Measurements from ENCODE around the gene GTF2I.
"Not testable (repeated sequence)": the region's sequence is repeated elsewhere in the genome, so short reads cannot be mapped to it uniquely, and the experiment has no call there.

Gene GTF2I

DNA sequence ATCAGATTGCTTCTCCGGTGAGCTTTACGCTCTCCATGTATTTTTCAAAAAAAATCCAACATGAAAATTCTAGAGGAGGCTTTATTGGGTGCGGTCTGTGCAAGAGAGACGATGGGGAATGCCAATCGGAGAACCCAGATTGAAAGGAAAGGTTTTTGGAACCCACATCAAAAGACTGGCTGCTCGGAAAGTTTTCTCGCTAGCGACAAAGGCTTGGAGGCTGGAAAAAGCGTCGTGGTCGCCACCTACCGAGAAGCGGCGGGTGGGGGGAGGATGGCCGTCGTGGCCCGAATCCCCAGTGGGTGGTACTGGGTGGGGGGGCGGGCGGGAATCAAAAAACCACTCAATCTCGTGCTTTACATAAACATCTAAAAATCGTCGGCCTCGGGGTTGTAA, 1.1 kb upstream of the GTF2I start:
- H3K9me3 ChIP-seq (ENCODE audit: control extremely low read depth in 1 of 5, control insufficient read depth in 4 of 5, insufficient read depth in 2 of 5, low read depth in 1 of 5, low read length in 4 of 5) = no peaks in the 10 kb centered on the region
- H3K4me1 ChIP-seq (ENCODE audit: control extremely low read depth in 1 of 4, control insufficient read depth in 4 of 4, insufficient read depth in 4 of 4, low read length in 3 of 4) = peaks cover 17 to 49% (median 46%) of the 10 kb centered on the region in 4 experiments
- no peaks in the 10 kb centered on the region for H3K27me3 ChIP-seq (replicated peaks in 2 of 5; ENCODE audit: control insufficient read depth in 4 of 5, insufficient read depth in 5 of 5, low read length in 4 of 5)
- 0% methylated on average over 6 of the region's 23 CpGs for WGBS (ENCODE audit: insufficient coverage)
- peaks cover 0 to 5% (median 0%) of the 10 kb centered on the region in 4 experiments for H3K36me3 ChIP-seq (ENCODE audit: control insufficient read depth in 4 of 4, insufficient read depth in 4 of 4, low read length in 3 of 4)
- DNase-seq = peak; percentile 52 to 61 (median 57)
- H3K27ac ChIP-seq (ENCODE audit: insufficient read depth in 1 of 2, low read depth in 1 of 2, low read length in 2 of 2, poor library complexity in 1 of 2, severe bottlenecking in 2 of 2) = peak overlapping the region in 1 of 2 experiments; percentile 86
- ChIA-PET CTCF (interaction anchor here (2.3 kb wide), 1 partner anchor 38 kb away, joined by 6 read pairs; no protein-coding TSS in a partner anchor), POLR2A (no interaction called here)
- peak overlapping the region in 6 of 7 experiments; percentile 78 to 87 (median 82) for H3K4me3 ChIP-seq (ENCODE audit: control insufficient read depth in 1 of 7, extremely low read depth in 1 of 7, insufficient read depth in 4 of 7, low read depth in 2 of 7, low read length in 6 of 7)

DNA sequence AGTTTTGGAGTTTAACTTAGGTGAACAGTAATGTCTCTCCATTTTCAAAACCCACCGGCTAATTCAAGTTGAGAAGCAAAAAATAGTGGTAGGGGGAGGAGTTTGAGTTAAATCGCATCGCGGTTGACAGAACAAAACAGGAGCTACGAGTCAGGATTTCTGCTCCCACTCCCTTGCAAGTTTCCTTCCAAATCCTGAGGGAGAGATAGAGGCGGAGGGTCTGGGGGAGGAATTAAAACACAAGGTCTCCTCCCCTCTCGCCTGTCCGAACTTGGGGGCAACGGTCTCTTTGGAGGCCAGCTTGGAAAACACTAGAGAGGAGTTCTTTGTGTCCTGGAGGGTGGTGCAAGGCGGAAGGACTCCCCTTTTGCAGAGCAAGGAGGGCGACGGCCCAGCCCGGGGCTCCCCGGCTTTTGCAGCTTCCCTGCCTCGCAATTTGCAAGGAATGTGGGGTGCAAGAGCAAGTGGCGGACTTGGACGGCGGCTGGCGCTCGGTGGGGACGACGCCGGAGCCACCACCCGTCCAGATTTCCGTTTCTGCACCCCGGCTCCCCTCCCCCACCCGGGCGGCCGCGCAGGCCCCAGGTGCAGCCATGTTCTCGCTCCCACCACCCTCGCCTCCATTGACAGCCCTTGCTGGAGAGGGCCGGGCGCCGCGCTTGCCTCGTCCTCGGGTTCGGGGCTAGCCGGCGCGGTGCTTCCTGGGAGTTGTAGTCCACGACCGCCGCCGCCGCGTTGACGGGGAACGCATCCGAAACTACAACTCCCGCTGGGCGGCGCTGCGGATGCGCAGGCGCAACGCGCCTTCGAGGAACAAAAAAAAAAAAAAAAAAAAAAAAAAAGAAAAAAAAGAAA, 454 bp upstream of the GTF2I start:
- Histone ChIP-seq H3K4me3 (ENCODE audit: control insufficient read depth in 1 of 7, extremely low read depth in 1 of 7, insufficient read depth in 4 of 7, low read depth in 2 of 7, low read length in 6 of 7) (peak overlapping the region; percentile 78 to 89 (median 83)), H3K4me1 (ENCODE audit: control extremely low read depth in 1 of 4, control insufficient read depth in 4 of 4, insufficient read depth in 4 of 4, low read length in 3 of 4) (peaks cover 17 to 55% (median 46%) of the 10 kb centered on the region in 4 experiments), H3K9me3 (ENCODE audit: control extremely low read depth in 1 of 5, control insufficient read depth in 4 of 5, insufficient read depth in 2 of 5, low read depth in 1 of 5, low read length in 4 of 5) (no peaks in the 10 kb centered on the region), H3K27ac (ENCODE audit: insufficient read depth in 1 of 2, low read depth in 1 of 2, low read length in 2 of 2, poor library complexity in 1 of 2, severe bottlenecking in 2 of 2) (peak overlapping the region; percentile 80 to 91), H3K27me3 (replicated peaks in 2 of 5; ENCODE audit: control insufficient read depth in 4 of 5, insufficient read depth in 5 of 5, low read length in 4 of 5) (no peaks in the 10 kb centered on the region), H3K36me3 (ENCODE audit: control insufficient read depth in 4 of 4, insufficient read depth in 4 of 4, low read length in 3 of 4) (peaks cover 0 to 5% (median 2%) of the 10 kb centered on the region in 4 experiments)
- WGBS (ENCODE audit: insufficient coverage) = 0% methylated on average over 30 of the region's 60 CpGs
- CTCF ChIA-PET = interaction anchor here (1.1 to 2.3 kb wide), 3 partner anchors 14 to 41 kb away, joined by 3 to 6 read pairs (median 4); no protein-coding TSS in a partner anchor
- DNase-seq = peak; percentile 97 to 98 (median 98)
- POLR2A ChIA-PET = interaction anchor here (0.7 kb wide), 1 partner anchor 613 kb away, joined by 4 read pairs; no protein-coding TSS in a partner anchor

GRCh38 chr7:74658178-74659004, 873 bp downstream of the GTF2I start:
- Histone ChIP-seq H3K27me3 (replicated peaks in 2 of 5; ENCODE audit: control insufficient read depth in 4 of 5, insufficient read depth in 5 of 5, low read length in 4 of 5) (no peaks in the 10 kb centered on the region), H3K27ac (ENCODE audit: insufficient read depth in 1 of 2, low read depth in 1 of 2, low read length in 2 of 2, poor library complexity in 1 of 2, severe bottlenecking in 2 of 2) (peak overlapping the region; percentile 80 to 91), H3K4me1 (ENCODE audit: control extremely low read depth in 1 of 4, control insufficient read depth in 4 of 4, insufficient read depth in 4 of 4, low read length in 3 of 4) (peaks cover 17 to 55% (median 48%) of the 10 kb centered on the region in 4 experiments), H3K36me3 (ENCODE audit: control insufficient read depth in 4 of 4, insufficient read depth in 4 of 4, low read length in 3 of 4) (peaks cover 0 to 5% (median 4%) of the 10 kb centered on the region in 4 experiments), H3K4me3 (ENCODE audit: control insufficient read depth in 1 of 7, extremely low read depth in 1 of 7, insufficient read depth in 4 of 7, low read depth in 2 of 7, low read length in 6 of 7) (peak overlapping the region; percentile 74 to 89 (median 82)), H3K9me3 (ENCODE audit: control extremely low read depth in 1 of 5, control insufficient read depth in 4 of 5, insufficient read depth in 2 of 5, low read depth in 1 of 5, low read length in 4 of 5) (no peaks in the 10 kb centered on the region)
- DNase-seq = peak; percentile 90 to 95 (median 93)
- POLR2A ChIA-PET = interaction anchor here (0.7 kb wide), 1 partner anchor 614 kb away, joined by 4 read pairs; no protein-coding TSS in a partner anchor
- CTCF ChIA-PET = interaction anchor here (0.7 to 2.3 kb wide), 4 partner anchors 13 to 452 kb away, joined by 3 to 6 read pairs (median 5); no protein-coding TSS in a partner anchor
- 2% methylated on average over 73 of the region's 108 CpGs for WGBS (ENCODE audit: insufficient coverage)

GRCh38 chr7:74660202-74660601, 2.7 kb downstream of the GTF2I start:
- CTCF ChIA-PET = interaction anchor here (0.6 to 0.8 kb wide), 2 partner anchors 46 to 223 kb away, joined by 3 read pairs; no protein-coding TSS in a partner anchor
- H3K9me3 ChIP-seq (ENCODE audit: control extremely low read depth in 1 of 5, control insufficient read depth in 4 of 5, insufficient read depth in 2 of 5, low read depth in 1 of 5, low read length in 4 of 5); H3K27me3 ChIP-seq (replicated peaks in 2 of 5; ENCODE audit: control insufficient read depth in 4 of 5, insufficient read depth in 5 of 5, low read length in 4 of 5); DNase-seq; POLR2A ChIA-PET: not testable (repeated sequence)
- H3K36me3 ChIP-seq (ENCODE audit: control insufficient read depth in 4 of 4, insufficient read depth in 4 of 4, low read length in 3 of 4) = peaks cover 1 to 15% (median 8%) of the 10 kb centered on the region in 4 experiments
- peak overlapping the region in 6 of 7 experiments; percentile 35 to 89 (median 58) for H3K4me3 ChIP-seq (ENCODE audit: control insufficient read depth in 1 of 7, extremely low read depth in 1 of 7, insufficient read depth in 4 of 7, low read depth in 2 of 7, low read length in 6 of 7)
- 56% methylated on average over 14 of the region's 18 CpGs for WGBS (ENCODE audit: insufficient coverage)
- peak overlapping the region in 1 of 2 experiments; percentile 77 for H3K27ac ChIP-seq (ENCODE audit: insufficient read depth in 1 of 2, low read depth in 1 of 2, low read length in 2 of 2, poor library complexity in 1 of 2, severe bottlenecking in 2 of 2)
- H3K4me1 ChIP-seq (ENCODE audit: control extremely low read depth in 1 of 4, control insufficient read depth in 4 of 4, insufficient read depth in 4 of 4, low read length in 3 of 4) = peaks cover 17 to 54% (median 46%) of the 10 kb centered on the region in 4 experiments

GRCh38 chr7:74661836-74662794, 4.6 kb downstream of the GTF2I start:
- POLR2A ChIA-PET; H3K27ac ChIP-seq (ENCODE audit: insufficient read depth in 1 of 2, low read depth in 1 of 2, low read length in 2 of 2, poor library complexity in 1 of 2, severe bottlenecking in 2 of 2); H3K27me3 ChIP-seq (replicated peaks in 2 of 5; ENCODE audit: control insufficient read depth in 4 of 5, insufficient read depth in 5 of 5, low read length in 4 of 5); H3K4me3 ChIP-seq (ENCODE audit: control insufficient read depth in 1 of 7, extremely low read depth in 1 of 7, insufficient read depth in 4 of 7, low read depth in 2 of 7, low read length in 6 of 7); CTCF ChIA-PET; H3K9me3 ChIP-seq (ENCODE audit: control extremely low read depth in 1 of 5, control insufficient read depth in 4 of 5, insufficient read depth in 2 of 5, low read depth in 1 of 5, low read length in 4 of 5): not testable (repeated sequence)
- Histone ChIP-seq H3K4me1 (ENCODE audit: control extremely low read depth in 1 of 4, control insufficient read depth in 4 of 4, insufficient read depth in 4 of 4, low read length in 3 of 4) (peaks cover 10 to 37% (median 32%) of the 10 kb centered on the region in 4 experiments), H3K36me3 (ENCODE audit: control insufficient read depth in 4 of 4, insufficient read depth in 4 of 4, low read length in 3 of 4) (peaks cover 5 to 25% (median 17%) of the 10 kb centered on the region in 4 experiments)
- peak in 2 of 3 donors; percentile 27 to 39 for DNase-seq
- 87% methylated on average over 6 of the region's 21 CpGs for WGBS (ENCODE audit: insufficient coverage)

Measured in common myeloid progenitor, CD34-positive (primary cell).